Nephron (organoid): ENCODE results near the gene C16orf74.

Experiments
- H3K27ac Mint-ChIP-seq, 3 experiments: 2 replicates each; pipeline ENCODE4 v1.8.0; 2020; ENCODE audit warnings: mixed read lengths in 3 of 3, mild to moderate bottlenecking in 2 of 3, moderate library complexity in 1 of 3
- H3K27me3 Mint-ChIP-seq: 2 replicates; pipeline ENCODE4 v1.8.0; 2021; ENCODE audit warnings: low read depth, mild to moderate bottlenecking, moderate library complexity, mixed read lengths
- H3K36me3 Mint-ChIP-seq: 2 replicates; pipeline ENCODE4 v1.8.0; 2020; ENCODE audit warnings: low read depth, mixed read lengths
- H3K4me1 Mint-ChIP-seq: 2 replicates; pipeline ENCODE4 v1.8.0; 2020; ENCODE audit warnings: mixed read lengths
- H3K4me3 Mint-ChIP-seq, 3 experiments: 2 replicates each; pipeline ENCODE4 v1.8.0; 2020; ENCODE audit warnings: mild to moderate bottlenecking in 3 of 3, mixed read lengths in 3 of 3, moderate library complexity in 2 of 3
- H3K9me3 Mint-ChIP-seq: 2 replicates; pipeline ENCODE4 v1.8.0; 2020; ENCODE audit warnings: mixed read lengths
- CTCF ChIP-seq, 3 experiments: fragments of 200-600 bp; sonication (generic); IDR thresholded peaks; one replicate each; pipeline ENCODE4 v1.5.0; 2021; ENCODE audit warnings: antibody characterized with exemption in 3 of 3; ENCODE audit not compliant: unreplicated experiment in 3 of 3

The C16orf74 gene

GRCh38 chr16:85674828-85675227 is 76.1 kb downstream of the C16orf74 start:
- H3K4me1 Mint-ChIP-seq, result peaks cover 25% of the 10 kb centered on the region
- no peaks in the 10 kb centered on the region for H3K9me3 Mint-ChIP-seq
- H3K4me3 Mint-ChIP-seq, result no peak overlapping the region
- peaks cover 70% of the 10 kb centered on the region for H3K36me3 Mint-ChIP-seq
- H3K27ac Mint-ChIP-seq, result peak overlapping the region in 1 of 3 experiments; percentile 14
- TF ChIP-seq CTCF (IDR thresholded peaks at IDR 0.05; ENCODE audit: unreplicated experiment in 3 of 3), result no peak
- H3K27me3 Mint-ChIP-seq, result no peaks in the 10 kb centered on the region

GRCh38 chr16:85674418-85674755 is 76.5 kb downstream of the C16orf74 start:
- no peak for TF ChIP-seq CTCF (IDR thresholded peaks at IDR 0.05; ENCODE audit: unreplicated experiment in 3 of 3)
- H3K27me3 Mint-ChIP-seq, result no peaks in the 10 kb centered on the region
- H3K4me3 Mint-ChIP-seq, result no peak overlapping the region
- H3K27ac Mint-ChIP-seq, result peak overlapping the region; percentile 14 to 63 (median 48)
- H3K4me1 Mint-ChIP-seq, result peaks cover 25% of the 10 kb centered on the region
- H3K9me3 Mint-ChIP-seq, result no peaks in the 10 kb centered on the region
- H3K36me3 Mint-ChIP-seq, result peaks cover 70% of the 10 kb centered on the region

DNA sequence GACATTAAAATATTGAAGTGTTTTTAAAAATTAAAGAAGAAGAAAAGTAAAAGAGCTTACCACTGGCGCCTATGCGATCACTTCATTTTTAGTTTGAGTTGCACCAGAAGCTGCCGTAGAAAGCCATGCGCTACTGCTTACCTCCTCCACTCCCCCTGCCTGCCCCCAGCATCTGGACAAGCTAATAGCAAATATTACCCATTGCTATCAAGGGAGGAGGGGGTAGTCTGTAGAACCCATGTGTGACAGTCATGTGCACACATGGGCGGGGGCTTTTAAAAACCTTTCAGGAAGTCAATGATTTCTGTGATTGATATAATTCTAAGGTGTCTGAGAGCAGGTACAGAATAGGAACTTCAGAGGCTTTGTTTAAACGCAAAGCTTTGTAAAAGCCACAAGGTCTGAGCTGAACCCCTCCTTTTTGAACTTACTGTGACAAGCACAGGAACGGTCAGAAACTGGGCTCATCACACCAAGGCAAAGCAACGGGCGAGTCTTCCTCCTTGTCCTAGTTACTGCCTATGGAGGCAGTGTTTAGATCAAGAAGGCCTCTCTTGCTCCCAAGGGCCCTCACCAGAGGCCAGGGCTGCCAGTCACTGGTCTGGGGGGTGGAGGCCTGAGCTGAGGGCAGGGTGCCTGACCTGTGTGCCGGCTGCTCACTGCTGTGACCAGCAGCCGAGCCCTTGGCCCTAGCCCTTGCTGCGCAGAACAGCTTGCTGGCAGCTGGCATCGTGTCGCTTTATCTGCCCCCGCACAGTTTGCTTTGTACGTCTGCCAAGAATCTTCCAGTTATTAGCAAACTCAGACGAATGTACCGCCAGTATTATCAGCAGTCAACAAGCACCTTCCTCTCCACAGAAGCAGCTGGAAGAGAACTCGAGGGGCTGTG is 77.1 kb downstream of the C16orf74 start:
- Mint-ChIP-seq H3K4me1 (peaks cover 25% of the 10 kb centered on the region), H3K36me3 (peaks cover 68% of the 10 kb centered on the region), H3K9me3 (no peaks in the 10 kb centered on the region), H3K27me3 (no peaks in the 10 kb centered on the region), H3K4me3 (no peak overlapping the region), H3K27ac (peak overlapping the region; percentile 14 to 63 (median 48))
- TF ChIP-seq CTCF (IDR thresholded peaks at IDR 0.05; ENCODE audit: unreplicated experiment in 3 of 3), result no peak

- Mint-ChIP-seq H3K4me1 (peaks cover 25% of the 10 kb centered on the region), H3K36me3 (peaks cover 77% of the 10 kb centered on the region), H3K9me3 (no peaks in the 10 kb centered on the region), H3K27me3 (no peaks in the 10 kb centered on the region), H3K27ac (no peak overlapping the region), H3K4me3 (no peak overlapping the region)
- TF ChIP-seq CTCF (IDR thresholded peaks at IDR 0.05; ENCODE audit: unreplicated experiment in 3 of 3), result no peak
Measured at GRCh38 chr16:85670840-85671239, 80.1 kb downstream of the C16orf74 start.

- H3K4me1 Mint-ChIP-seq, result peaks cover 10% of the 10 kb centered on the region
- H3K27me3 Mint-ChIP-seq, result no peaks in the 10 kb centered on the region
- no peak for TF ChIP-seq CTCF (IDR thresholded peaks at IDR 0.05; ENCODE audit: unreplicated experiment in 3 of 3)
- H3K27ac Mint-ChIP-seq, result no peak overlapping the region
- H3K9me3 Mint-ChIP-seq, result no peaks in the 10 kb centered on the region
- H3K4me3 Mint-ChIP-seq, result no peak overlapping the region
- H3K36me3 Mint-ChIP-seq, result peaks cover 78% of the 10 kb centered on the region
Measured at GRCh38 chr16:85668676-85669424, 82.0 kb downstream of the C16orf74 start.
